Testis (tissue), 3 donors: Measurements from ENCODE around the gene HIPK2. TPM values are rescaled to one million over a fixed set of nuclear protein-coding genes. Genes with fewer than 3 reads are reported as not detected.

Experiments used
- DNase-seq: peaks from one replicate; pipeline ENCODE4 v3.0.0-alpha.2; 2019
- H3K27ac ChIP-seq, 2 donors: fragments of 200-600 bp; sonication (generic); one replicate each; pipeline ENCODE4 v1.5.1; 2019
- H3K27me3 ChIP-seq: fragments of 200-600 bp; sonication (generic); one replicate; pipeline ENCODE4 v1.5.1; 2019
- H3K36me3 ChIP-seq: fragments of 200-600 bp; sonication (generic); one replicate; pipeline ENCODE4 v1.5.1; 2017; ENCODE audit warnings: low read depth; ENCODE audit errors: missing control alignments
- H3K4me1 ChIP-seq: fragments of 200-600 bp; sonication (generic); one replicate; pipeline ENCODE4 v1.5.1; 2019
- H3K4me3 ChIP-seq, 2 donors: fragments of 200-600 bp; sonication (generic); one replicate each; pipeline ENCODE4 v1.5.1; 2017 to 2019
- H3K9me3 ChIP-seq: fragments of 200-600 bp; sonication (generic); one replicate; pipeline ENCODE4 v1.5.1; 2017
- POLR2A ChIP-seq: fragments of 450-650 bp; IDR thresholded peaks from one replicate; pipeline ENCODE4 v1.6.1; 2017; ENCODE audit warnings: antibody characterized with exemption, mild to moderate bottlenecking, moderate library complexity
- WGBS, 2 donors: methylation state at CpG; one replicate each; pipeline ENCODE4 v1.1.5; 2018; 5-methylcytosine and 5-hydroxymethylcytosine counted together
- intact Hi-C: fragments of 100-400 bp; cut with DNase I; formaldehyde crosslinking; loops from one replicate; pipeline ENCODE4 v1.15.1; 2023; ENCODE audit warnings: low total_unique reads
- polyA plus RNA-seq: library from polyadenylated mRNA; stranded (reverse); fragments of 350-450 nt; fragmentation: Illumina TruSeq; extraction: RNeasy Lipid Tissue Mini Kit (QIAGEN cat#74804); gene quantifications from one replicate; pipeline ENCODE4 v1.2.3, GENCODE V29; 2014; ENCODE audit warnings: low read depth, low replicate concordance; ENCODE audit not compliant: insufficient read depth
- total RNA-seq, 2 donors: library from RNA; depleted of rRNA; stranded (reverse); fragments of >200 nt; gene quantifications; one replicate each; pipeline ENCODE4 v1.2.3, GENCODE V29; 2016
- TF ChIP-seq, protein P1 (sequence below), 3 experiments: fragments of 450-650 bp in 2 of 3; fragments of 200-600 bp in 1 of 3; sonication (generic) in 1 of 3; IDR thresholded peaks; one replicate each; pipeline ENCODE4 v1.5.1; 2016 to 2019; ENCODE audit warnings: antibody characterized with exemption in 3 of 3, mild to moderate bottlenecking in 2 of 3, moderate library complexity in 1 of 3

Gene HIPK2
- total and polyA plus RNA-seq, 3 donors from 2014 or later: 6.3 to 22.4 (median 17.8) TPM

DNA sequence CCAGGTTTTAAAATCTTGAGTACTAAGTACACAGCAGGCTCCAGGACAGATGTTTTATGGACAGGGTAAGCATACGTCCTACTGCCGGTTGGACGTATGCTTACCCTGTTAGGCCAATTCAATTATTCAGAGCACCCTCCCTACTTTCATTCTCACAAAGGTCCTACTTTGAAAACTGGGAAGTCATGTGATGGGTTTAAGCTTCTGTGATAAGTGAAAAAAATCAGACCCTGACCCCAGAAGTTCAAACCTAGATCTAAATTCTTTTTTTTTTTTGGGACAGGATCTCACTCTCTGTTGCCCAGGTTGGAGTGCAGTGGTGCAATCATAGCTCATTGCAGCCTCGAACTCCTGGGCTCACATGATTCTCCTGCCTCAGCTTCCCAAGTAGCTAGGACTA, 55.2 kb downstream of the HIPK2 start:
- 90 to 95% methylated on average over 4 of the region's 4 CpGs for WGBS, 2 donors
- H3K27me3 ChIP-seq: no peaks in the 10 kb centered on the region
- TF ChIP-seq, protein P1, sequence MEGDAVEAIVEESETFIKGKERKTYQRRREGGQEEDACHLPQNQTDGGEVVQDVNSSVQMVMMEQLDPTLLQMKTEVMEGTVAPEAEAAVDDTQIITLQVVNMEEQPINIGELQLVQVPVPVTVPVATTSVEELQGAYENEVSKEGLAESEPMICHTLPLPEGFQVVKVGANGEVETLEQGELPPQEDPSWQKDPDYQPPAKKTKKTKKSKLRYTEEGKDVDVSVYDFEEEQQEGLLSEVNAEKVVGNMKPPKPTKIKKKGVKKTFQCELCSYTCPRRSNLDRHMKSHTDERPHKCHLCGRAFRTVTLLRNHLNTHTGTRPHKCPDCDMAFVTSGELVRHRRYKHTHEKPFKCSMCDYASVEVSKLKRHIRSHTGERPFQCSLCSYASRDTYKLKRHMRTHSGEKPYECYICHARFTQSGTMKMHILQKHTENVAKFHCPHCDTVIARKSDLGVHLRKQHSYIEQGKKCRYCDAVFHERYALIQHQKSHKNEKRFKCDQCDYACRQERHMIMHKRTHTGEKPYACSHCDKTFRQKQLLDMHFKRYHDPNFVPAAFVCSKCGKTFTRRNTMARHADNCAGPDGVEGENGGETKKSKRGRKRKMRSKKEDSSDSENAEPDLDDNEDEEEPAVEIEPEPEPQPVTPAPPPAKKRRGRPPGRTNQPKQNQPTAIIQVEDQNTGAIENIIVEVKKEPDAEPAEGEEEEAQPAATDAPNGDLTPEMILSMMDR (IDR thresholded peaks at IDR 0.05): no peak
- TF ChIP-seq POLR2A: no peak
- H3K9me3 ChIP-seq: no peaks in the 10 kb centered on the region
- DNase-seq: no peak
- H3K4me3 ChIP-seq: no peak overlapping the region
- H3K27ac ChIP-seq: no peak overlapping the region
- H3K36me3 ChIP-seq: no peaks in the 10 kb centered on the region
- intact Hi-C loops: no loop called here
- no peaks in the 10 kb centered on the region for H3K4me1 ChIP-seq

DNA sequence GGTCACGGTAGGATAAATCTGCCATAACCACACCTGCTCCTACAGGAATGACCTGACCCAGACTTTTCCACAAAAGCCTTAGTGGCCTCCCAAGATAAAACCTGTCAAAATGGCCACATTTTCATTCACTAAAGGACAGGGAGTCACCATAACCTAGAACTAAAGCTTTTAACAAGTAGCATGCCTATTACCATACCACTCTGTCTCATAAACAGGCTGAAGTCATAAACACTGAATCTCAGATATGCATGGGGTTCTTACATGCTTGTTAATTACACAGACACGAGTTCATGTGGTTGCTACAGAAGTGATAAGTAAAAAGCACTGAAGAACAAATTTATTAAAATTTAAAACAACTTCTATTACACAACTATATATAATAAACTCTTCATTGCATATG, 56.0 kb downstream of the HIPK2 start:
- Histone ChIP-seq H3K36me3 (no peaks in the 10 kb centered on the region), H3K4me3 (no peak overlapping the region), H3K27me3 (no peaks in the 10 kb centered on the region), H3K27ac (no peak overlapping the region), H3K4me1 (no peaks in the 10 kb centered on the region), H3K9me3 (no peaks in the 10 kb centered on the region)
- no peak for DNase-seq
- intact Hi-C loops: no loop called here
- 74 to 88% methylated on average over 2 of the region's 2 CpGs for WGBS, 2 donors
- no peak for TF ChIP-seq POLR2A
- TF ChIP-seq, protein P1 (IDR thresholded peaks at IDR 0.05): no peak

DNA sequence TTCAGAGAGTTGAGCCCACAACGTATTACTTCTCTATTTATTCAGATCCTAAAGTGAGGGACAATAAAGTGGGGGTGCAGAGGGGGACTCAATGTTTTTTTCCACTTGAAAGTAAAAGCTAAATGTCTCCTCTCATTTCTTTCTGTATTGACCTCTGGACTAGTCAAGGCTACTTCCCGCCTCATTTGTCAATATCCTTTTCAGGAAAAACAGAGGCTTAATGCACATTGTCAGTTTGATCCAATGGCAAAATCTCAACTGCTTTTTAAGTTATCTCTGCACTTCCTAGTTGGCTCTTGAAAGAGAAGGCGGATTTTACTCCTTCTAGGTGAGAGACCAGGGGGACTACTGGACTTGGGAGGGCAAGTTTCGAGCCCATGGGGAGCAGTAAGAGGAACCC, 56.4 kb downstream of the HIPK2 start:
- TF ChIP-seq, protein P1 (IDR thresholded peaks at IDR 0.05): no peak
- no peak for TF ChIP-seq POLR2A
- no peak overlapping the region for H3K27ac ChIP-seq
- no peak for DNase-seq
- no peaks in the 10 kb centered on the region for H3K4me1 ChIP-seq
- WGBS, 2 donors: 82 to 89% methylated on average over 4 of the region's 4 CpGs
- no peaks in the 10 kb centered on the region for H3K36me3 ChIP-seq
- H3K27me3 ChIP-seq: no peaks in the 10 kb centered on the region
- H3K4me3 ChIP-seq: no peak overlapping the region
- H3K9me3 ChIP-seq: no peaks in the 10 kb centered on the region
- intact Hi-C loops: no loop called here

DNA sequence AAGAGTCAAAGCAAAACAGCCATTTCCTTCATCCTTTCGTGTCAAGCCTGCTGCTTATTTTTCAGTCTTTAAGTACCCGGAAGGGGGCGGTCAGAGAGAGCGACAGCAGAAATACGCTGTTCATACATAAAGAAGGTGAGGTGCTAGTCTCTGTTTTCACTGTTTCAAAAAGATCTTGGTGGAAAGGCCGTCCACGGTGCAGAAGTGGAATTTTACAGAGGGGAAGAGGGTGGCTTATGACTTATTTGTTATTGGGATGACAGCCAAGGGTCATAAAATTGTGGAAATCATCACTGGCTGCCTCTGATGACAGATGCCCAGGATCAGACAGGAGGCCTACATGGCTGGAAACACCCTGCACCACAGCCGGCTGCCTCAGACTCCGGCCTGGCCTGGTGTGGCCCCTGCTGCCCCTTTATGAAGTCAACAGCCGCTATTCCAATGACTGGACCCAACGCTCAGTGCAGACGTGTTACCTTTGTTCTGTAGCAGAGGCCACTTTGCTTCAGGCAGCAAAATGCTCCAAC, 57.0 kb downstream of the HIPK2 start:
- TF ChIP-seq, protein P1 (IDR thresholded peaks at IDR 0.05): no peak
- no peak for TF ChIP-seq POLR2A
- intact Hi-C loops: no loop called here
- H3K9me3 ChIP-seq: no peaks in the 10 kb centered on the region
- H3K4me3 ChIP-seq: no peak overlapping the region
- no peak overlapping the region for H3K27ac ChIP-seq
- H3K36me3 ChIP-seq: no peaks in the 10 kb centered on the region
- DNase-seq: no peak
- no peaks in the 10 kb centered on the region for H3K27me3 ChIP-seq
- WGBS, 2 donors: 82 to 92% methylated on average over 12 of the region's 12 CpGs
- no peaks in the 10 kb centered on the region for H3K4me1 ChIP-seq

DNA sequence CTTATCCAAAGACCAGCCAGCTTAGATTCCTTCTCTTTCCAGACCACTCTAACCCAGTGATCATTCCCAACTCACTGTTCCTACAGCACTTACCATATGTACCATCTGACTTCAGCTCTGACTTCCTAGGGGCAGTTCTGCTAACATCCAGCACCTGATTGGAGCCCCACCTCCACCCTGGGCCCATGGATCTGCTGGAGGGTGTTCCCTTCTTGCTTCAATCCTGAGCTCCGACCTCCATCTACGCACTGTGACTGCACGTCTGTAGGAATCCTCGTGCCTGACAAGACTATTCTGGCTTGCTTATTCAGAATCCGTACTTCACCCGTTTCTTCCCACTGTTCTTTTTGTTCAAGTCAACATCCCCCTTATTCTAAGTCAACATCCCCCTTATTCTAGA, 57.6 kb downstream of the HIPK2 start:
- Histone ChIP-seq H3K9me3 (no peaks in the 10 kb centered on the region), H3K4me3 (no peak overlapping the region), H3K36me3 (no peaks in the 10 kb centered on the region), H3K27ac (no peak overlapping the region), H3K27me3 (no peaks in the 10 kb centered on the region), H3K4me1 (no peaks in the 10 kb centered on the region)
- TF ChIP-seq, protein P1 (IDR thresholded peaks at IDR 0.05): no peak
- TF ChIP-seq POLR2A: no peak
- intact Hi-C loops: no loop called here
- 95 to 96% methylated on average over 6 of the region's 6 CpGs for WGBS, 2 donors
- no peak for DNase-seq
